ENCODE results near the gene DFFA.
"Not testable (repeated sequence)": the region's sequence is repeated elsewhere in the genome, so short reads cannot be mapped to it uniquely, and the experiment has no call there.

Gene DFFA

DNA sequence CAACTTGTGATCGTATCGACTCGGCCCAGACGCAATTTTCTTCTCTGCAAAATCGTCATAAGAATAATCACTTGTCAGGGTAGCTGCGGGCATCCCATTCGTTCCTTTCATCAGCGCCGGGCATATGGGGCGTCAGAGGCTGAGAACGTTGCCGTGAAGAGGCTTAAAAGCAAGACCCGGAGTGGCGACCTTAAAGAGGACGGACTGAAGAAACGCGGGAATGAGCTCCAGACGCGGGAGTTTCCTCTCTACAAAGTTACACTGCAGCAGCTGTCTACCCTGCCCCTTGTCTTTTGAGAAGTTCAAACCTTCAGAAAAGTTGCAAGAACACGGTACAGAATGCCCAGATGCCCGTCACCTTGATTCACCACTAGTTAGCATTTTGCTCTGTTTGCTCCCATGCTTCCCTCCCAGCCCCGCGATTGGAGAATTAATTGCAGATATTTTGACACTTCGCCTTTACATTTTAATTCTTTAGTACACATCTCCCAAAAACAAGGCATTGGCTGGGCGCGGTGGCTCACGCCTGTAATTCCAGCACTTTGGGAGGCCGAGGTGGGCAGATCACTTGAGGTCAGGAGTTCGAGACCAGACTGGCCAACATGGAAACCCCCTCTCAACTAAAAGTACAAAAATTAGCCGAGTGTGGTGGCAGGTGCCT is 41.1 kb downstream of the DFFA start:
- Histone ChIP-seq H3K9ac (ENCODE audit: low read depth in 1 of 2, low read length in 2 of 2) (peak overlapping the region; percentile 67 to 71), H3K4me1 (ENCODE audit: control insufficient read depth in 1 of 2, insufficient read depth in 2 of 2, low read length in 2 of 2) (peaks cover 32 to 48% of the 10 kb centered on the region in 2 donors), H3K27ac (ENCODE audit: low read depth, low read length) (no peak overlapping the region), H3K27me3 (ENCODE audit: control insufficient read depth in 1 of 2, insufficient read depth in 2 of 2, low read length in 2 of 2) (no peaks in the 10 kb centered on the region), H3K36me3 (ENCODE audit: control insufficient read depth in 1 of 2, insufficient read depth in 2 of 2, low read length in 2 of 2) (no peaks in the 10 kb centered on the region), H3K9me3 (ENCODE audit: control insufficient read depth in 1 of 2, low read length in 2 of 2) (no peaks in the 10 kb centered on the region), H3K4me3 (ENCODE audit: low read depth in 1 of 2, low read length in 2 of 2) (peak overlapping the region; percentile 91 to 92)

DNA sequence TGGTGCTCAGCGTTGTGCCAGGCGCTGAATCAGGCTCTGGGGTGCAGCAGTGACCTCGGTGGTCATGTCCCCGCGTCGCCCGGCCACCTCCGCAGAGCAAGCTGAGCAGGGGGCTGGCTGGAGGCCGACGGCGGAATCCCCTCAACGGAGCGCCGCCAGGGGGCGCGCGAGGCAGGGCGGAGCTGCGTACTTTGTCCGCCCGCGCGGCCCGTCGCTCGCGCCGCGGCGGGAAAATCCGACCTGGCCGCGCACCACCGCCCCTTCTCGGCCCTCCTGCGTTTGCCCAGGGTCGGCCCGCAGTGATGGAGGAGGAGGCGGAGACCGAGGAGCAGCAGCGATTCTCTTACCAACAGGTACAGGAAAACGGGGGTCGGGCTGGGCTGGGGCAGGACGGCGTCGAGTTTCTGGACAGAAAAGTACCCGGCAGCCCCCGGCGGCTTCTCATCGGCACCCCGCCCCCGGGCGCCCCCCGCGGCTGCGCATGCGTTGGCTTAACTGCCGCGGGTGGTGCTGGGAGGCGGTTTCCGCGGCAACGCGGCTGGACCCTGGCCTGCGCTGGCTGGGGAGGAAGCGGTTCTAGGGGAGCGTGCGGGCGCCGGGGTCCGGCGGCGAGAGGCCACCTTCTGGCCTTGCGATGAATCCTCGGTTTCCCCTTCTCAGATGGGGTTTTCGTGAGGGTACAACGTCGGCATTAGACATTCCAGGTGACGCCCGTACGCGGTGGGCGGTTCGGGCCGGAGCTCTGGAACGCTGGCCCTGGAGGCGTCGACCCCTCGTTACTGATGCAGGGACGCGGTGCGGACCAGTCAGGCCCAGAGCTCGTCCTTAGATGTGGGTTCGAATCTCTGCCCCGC is 41.9 kb downstream of the DFFA start, which contains the start of gene CENPS:
Gene CENPS (plus strand): TSS at position 218 of the 854 bp plus-strand sequence. CDS start 85 bp downstream, at position 303.
- H3K36me3 ChIP-seq (ENCODE audit: control insufficient read depth in 1 of 2, insufficient read depth in 2 of 2, low read length in 2 of 2) = no peaks in the 10 kb centered on the region
- H3K27me3 ChIP-seq (ENCODE audit: control insufficient read depth in 1 of 2, insufficient read depth in 2 of 2, low read length in 2 of 2) = no peaks in the 10 kb centered on the region
- H3K27ac ChIP-seq (ENCODE audit: low read depth, low read length) = no peak within 1 kb of the TSS
- H3K4me1 ChIP-seq (ENCODE audit: control insufficient read depth in 1 of 2, insufficient read depth in 2 of 2, low read length in 2 of 2) = peaks cover 32 to 49% of the 10 kb centered on the region in 2 donors
- H3K9ac ChIP-seq (ENCODE audit: low read depth in 1 of 2, low read length in 2 of 2) = peak within 1 kb of the TSS; percentile 67 to 91
- H3K9me3 ChIP-seq (ENCODE audit: control insufficient read depth in 1 of 2, low read length in 2 of 2) = no peaks in the 10 kb centered on the region
- H3K4me3 ChIP-seq (ENCODE audit: low read depth in 1 of 2, low read length in 2 of 2) = peak within 1 kb of the TSS; percentile 91 to 92

DNA sequence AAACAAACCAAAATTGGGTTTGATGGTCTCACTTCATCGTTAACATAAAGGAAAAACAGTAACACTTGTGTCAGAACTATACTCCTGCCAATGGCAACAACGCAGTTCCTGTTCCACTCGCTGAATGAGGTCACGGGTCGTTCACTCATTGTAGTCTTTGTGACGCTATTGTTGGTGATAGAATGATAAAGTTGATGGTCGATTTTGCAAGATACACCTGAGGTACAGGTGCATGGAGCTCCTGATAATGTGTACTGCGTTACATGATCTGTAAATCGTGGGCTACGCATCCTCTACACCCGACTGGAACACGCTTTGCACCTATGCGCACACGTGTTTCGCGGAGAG is 42.5 kb downstream of the DFFA start:
- Histone ChIP-seq H3K4me3 (ENCODE audit: low read depth in 1 of 2, low read length in 2 of 2) (peak overlapping the region; percentile 91 to 92), H3K27me3 (ENCODE audit: control insufficient read depth in 1 of 2, insufficient read depth in 2 of 2, low read length in 2 of 2) (no peaks in the 10 kb centered on the region), H3K9ac (ENCODE audit: low read depth in 1 of 2, low read length in 2 of 2) (peak overlapping the region; percentile 64 to 91), H3K4me1 (ENCODE audit: control insufficient read depth in 1 of 2, insufficient read depth in 2 of 2, low read length in 2 of 2) (peaks cover 32 to 55% of the 10 kb centered on the region in 2 donors), H3K36me3 (ENCODE audit: control insufficient read depth in 1 of 2, insufficient read depth in 2 of 2, low read length in 2 of 2) (no peaks in the 10 kb centered on the region), H3K27ac (ENCODE audit: low read depth, low read length) (no peak overlapping the region), H3K9me3 (ENCODE audit: control insufficient read depth in 1 of 2, low read length in 2 of 2) (no peaks in the 10 kb centered on the region)

DNA sequence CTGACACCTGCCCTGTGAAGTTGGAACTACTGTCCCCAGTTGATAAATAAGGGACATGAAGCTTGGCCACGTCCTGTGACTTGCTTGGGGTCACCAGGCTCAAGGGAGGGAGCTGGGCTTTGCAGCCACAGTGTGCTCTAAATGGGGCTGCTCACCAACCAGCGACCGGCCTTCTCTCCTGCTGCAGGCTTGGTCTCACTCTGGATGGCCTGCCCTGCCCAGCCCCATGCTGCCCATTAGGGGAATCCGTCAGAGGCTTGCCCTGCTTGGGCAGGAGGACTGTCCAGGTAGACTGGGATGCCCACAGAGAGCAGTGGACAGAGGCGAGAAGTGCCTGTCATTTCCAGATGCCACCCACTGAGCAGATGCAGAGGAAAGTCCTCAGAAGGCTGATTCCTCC is 43.3 kb downstream of the DFFA start:
- H3K27ac ChIP-seq (ENCODE audit: low read depth, low read length) = no peak overlapping the region
- H3K9ac ChIP-seq (ENCODE audit: low read depth in 1 of 2, low read length in 2 of 2) = no peak overlapping the region
- peaks cover 32 to 63% of the 10 kb centered on the region in 2 donors for H3K4me1 ChIP-seq (ENCODE audit: control insufficient read depth in 1 of 2, insufficient read depth in 2 of 2, low read length in 2 of 2)
- no peaks in the 10 kb centered on the region for H3K9me3 ChIP-seq (ENCODE audit: control insufficient read depth in 1 of 2, low read length in 2 of 2)
- H3K36me3 ChIP-seq (ENCODE audit: control insufficient read depth in 1 of 2, insufficient read depth in 2 of 2, low read length in 2 of 2) = no peaks in the 10 kb centered on the region
- H3K27me3 ChIP-seq (ENCODE audit: control insufficient read depth in 1 of 2, insufficient read depth in 2 of 2, low read length in 2 of 2) = no peaks in the 10 kb centered on the region
- no peak overlapping the region for H3K4me3 ChIP-seq (ENCODE audit: low read depth in 1 of 2, low read length in 2 of 2)

DNA sequence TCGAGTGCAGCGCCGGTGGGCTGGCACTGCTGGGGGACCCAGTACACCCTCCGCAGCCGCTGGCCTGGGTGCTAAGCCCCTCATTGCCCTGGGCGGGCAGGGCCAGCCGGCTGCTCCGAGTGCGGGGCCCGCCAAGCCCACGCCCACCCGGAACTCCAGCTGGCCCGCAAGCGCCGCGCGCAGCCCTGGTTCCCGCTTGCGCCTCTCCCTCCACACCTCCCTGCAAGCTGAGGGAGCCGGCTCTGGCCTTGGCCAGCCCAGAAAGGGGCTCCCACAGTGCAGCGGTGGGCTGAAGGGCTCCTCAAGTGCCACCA is 45.8 kb downstream of the DFFA start:
- H3K9ac ChIP-seq (ENCODE audit: low read depth in 1 of 2, low read length in 2 of 2); H3K27ac ChIP-seq (ENCODE audit: low read depth, low read length); H3K4me3 ChIP-seq (ENCODE audit: low read depth in 1 of 2, low read length in 2 of 2); H3K9me3 ChIP-seq (ENCODE audit: control insufficient read depth in 1 of 2, low read length in 2 of 2); H3K27me3 ChIP-seq (ENCODE audit: control insufficient read depth in 1 of 2, insufficient read depth in 2 of 2, low read length in 2 of 2); H3K36me3 ChIP-seq (ENCODE audit: control insufficient read depth in 1 of 2, insufficient read depth in 2 of 2, low read length in 2 of 2): not testable (repeated sequence)
- peaks cover 24 to 46% of the 10 kb centered on the region in 2 donors for H3K4me1 ChIP-seq (ENCODE audit: control insufficient read depth in 1 of 2, insufficient read depth in 2 of 2, low read length in 2 of 2)

DNA sequence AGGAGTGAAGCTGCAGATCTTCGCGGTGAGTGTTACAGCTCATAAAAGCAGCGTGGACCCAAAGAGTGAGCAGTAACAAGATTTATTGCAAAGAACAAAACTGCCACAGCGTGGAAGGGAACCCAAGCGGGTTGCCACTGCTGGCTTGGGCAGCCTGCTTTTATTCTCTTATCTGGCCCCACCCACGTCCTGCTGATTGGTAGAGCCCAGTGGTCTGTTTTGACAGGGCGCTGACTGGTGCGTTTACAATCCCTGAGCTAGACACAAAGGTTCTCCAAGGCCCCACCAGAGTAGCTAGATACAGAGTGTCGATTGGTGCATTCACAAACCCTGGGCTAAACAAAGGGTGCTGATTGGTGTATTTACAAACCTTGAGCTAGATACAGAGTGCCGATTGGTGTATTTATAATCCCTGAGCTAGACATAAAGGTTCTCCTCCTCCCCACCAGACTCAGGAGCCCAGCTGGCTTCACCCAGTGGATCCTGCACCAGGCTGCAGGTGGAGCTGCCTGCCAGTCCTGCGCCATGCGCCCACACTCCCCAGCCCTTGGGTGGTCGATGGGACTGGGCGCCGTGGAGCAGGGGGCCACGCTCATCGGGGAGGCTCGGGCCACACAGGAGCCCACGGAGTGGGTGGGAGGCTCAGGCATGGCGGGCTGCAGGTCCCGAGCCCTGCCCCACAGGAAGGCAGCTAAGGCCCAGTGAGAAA is 46.3 kb downstream of the DFFA start:
- H3K9me3 ChIP-seq (ENCODE audit: control insufficient read depth in 1 of 2, low read length in 2 of 2); H3K36me3 ChIP-seq (ENCODE audit: control insufficient read depth in 1 of 2, insufficient read depth in 2 of 2, low read length in 2 of 2); H3K4me3 ChIP-seq (ENCODE audit: low read depth in 1 of 2, low read length in 2 of 2); H3K27me3 ChIP-seq (ENCODE audit: control insufficient read depth in 1 of 2, insufficient read depth in 2 of 2, low read length in 2 of 2); H3K27ac ChIP-seq (ENCODE audit: low read depth, low read length); H3K9ac ChIP-seq (ENCODE audit: low read depth in 1 of 2, low read length in 2 of 2): not testable (repeated sequence)
- H3K4me1 ChIP-seq (ENCODE audit: control insufficient read depth in 1 of 2, insufficient read depth in 2 of 2, low read length in 2 of 2) = peaks cover 20 to 41% of the 10 kb centered on the region in 2 donors

DNA sequence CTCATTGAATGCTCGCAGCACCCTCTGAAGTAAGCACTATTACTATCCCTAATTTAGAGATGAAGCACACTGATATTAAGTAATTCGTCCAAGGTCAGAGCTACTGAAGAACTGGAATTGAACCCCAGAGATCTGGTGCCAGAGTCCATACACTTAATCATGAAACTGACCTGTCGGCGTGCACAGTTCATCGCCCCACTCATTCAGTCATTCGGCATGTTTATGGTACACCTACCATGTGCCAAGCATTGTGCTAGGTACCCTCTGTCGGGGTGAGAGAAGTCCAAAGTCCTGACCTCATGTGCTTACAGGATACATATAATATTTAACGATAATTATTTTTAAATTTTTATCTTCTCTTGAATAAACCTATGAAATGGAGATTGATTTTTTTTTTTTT is 47.7 kb downstream of the DFFA start:
- no peak overlapping the region for H3K9ac ChIP-seq (ENCODE audit: low read depth in 1 of 2, low read length in 2 of 2)
- H3K27me3 ChIP-seq (ENCODE audit: control insufficient read depth in 1 of 2, insufficient read depth in 2 of 2, low read length in 2 of 2) = no peaks in the 10 kb centered on the region
- H3K4me3 ChIP-seq (ENCODE audit: low read depth in 1 of 2, low read length in 2 of 2) = no peak overlapping the region
- peaks cover 16 to 33% of the 10 kb centered on the region in 2 donors for H3K4me1 ChIP-seq (ENCODE audit: control insufficient read depth in 1 of 2, insufficient read depth in 2 of 2, low read length in 2 of 2)
- no peaks in the 10 kb centered on the region for H3K9me3 ChIP-seq (ENCODE audit: control insufficient read depth in 1 of 2, low read length in 2 of 2)
- peaks cover 7 to 16% of the 10 kb centered on the region in 2 donors for H3K36me3 ChIP-seq (ENCODE audit: control insufficient read depth in 1 of 2, insufficient read depth in 2 of 2, low read length in 2 of 2)
- no peak overlapping the region for H3K27ac ChIP-seq (ENCODE audit: low read depth, low read length)

DNA sequence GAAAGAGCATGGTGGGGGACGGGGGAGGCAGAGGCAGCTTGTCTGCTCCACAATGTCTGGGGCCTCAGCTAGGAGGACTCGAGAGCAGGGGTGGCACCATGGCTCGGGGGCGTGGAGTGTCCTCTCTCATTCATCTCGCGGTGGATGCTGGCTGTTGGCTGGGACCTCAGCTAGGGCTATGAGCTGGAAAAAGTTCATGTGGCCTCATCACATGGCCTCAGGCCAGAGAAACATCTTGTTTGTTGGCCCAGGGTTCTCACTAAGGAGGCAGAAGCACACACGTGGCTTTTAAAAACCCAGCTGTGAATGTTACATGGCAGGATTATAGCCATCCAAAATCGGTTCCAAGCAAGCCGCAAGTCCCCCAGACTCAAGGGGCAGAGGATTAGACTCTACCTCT is 48.3 kb downstream of the DFFA start:
- Histone ChIP-seq H3K4me1 (ENCODE audit: control insufficient read depth in 1 of 2, insufficient read depth in 2 of 2, low read length in 2 of 2) (peaks cover 15 to 31% of the 10 kb centered on the region in 2 donors), H3K27me3 (ENCODE audit: control insufficient read depth in 1 of 2, insufficient read depth in 2 of 2, low read length in 2 of 2) (no peaks in the 10 kb centered on the region), H3K9ac (ENCODE audit: low read depth in 1 of 2, low read length in 2 of 2) (no peak overlapping the region), H3K27ac (ENCODE audit: low read depth, low read length) (no peak overlapping the region), H3K9me3 (ENCODE audit: control insufficient read depth in 1 of 2, low read length in 2 of 2) (no peaks in the 10 kb centered on the region), H3K36me3 (ENCODE audit: control insufficient read depth in 1 of 2, insufficient read depth in 2 of 2, low read length in 2 of 2) (peaks cover 13 to 22% of the 10 kb centered on the region in 2 donors), H3K4me3 (ENCODE audit: low read depth in 1 of 2, low read length in 2 of 2) (no peak overlapping the region)

DNA sequence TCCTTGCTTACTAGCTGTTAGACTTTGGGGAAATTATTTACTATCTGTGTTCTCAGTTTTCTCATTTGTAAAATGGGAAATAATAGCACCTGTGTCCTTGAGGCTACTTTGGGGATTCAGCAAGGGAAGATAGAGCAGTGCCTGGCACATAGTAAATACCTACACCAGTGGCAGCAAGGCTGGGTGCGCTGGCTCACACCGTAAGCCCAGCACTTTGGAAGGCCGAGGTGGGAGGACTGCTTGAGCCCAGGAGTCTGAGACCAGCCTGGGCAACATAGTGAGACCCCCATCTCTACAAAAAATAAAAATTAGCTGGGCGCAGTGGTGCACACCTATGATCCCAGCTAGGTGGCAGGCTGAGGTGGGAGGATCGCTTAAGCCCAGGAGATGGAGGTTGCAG is 50.7 kb downstream of the DFFA start:
- no peak overlapping the region for H3K4me3 ChIP-seq (ENCODE audit: low read depth in 1 of 2, low read length in 2 of 2)
- H3K36me3 ChIP-seq (ENCODE audit: control insufficient read depth in 1 of 2, insufficient read depth in 2 of 2, low read length in 2 of 2) = peaks cover 26 to 44% of the 10 kb centered on the region in 2 donors

DNA sequence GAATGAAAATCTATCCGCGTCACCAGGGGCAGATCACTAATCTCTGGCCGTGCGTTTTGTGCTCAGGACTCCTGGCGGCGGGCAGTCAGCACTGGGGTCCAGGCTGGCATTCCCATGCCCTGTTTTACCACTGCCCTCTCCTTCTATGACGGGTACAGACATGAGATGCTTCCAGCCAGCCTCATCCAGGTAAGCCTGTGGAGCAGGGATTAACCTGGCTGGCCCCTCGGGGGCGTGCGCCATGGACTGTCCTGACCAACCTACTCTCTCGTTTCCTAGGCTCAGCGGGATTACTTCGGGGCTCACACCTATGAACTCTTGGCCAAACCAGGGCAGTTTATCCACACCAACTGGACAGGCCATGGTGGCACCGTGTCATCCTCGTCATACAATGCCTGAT is 53.0 kb downstream of the DFFA start:
- H3K27me3 ChIP-seq (ENCODE audit: control insufficient read depth in 1 of 2, insufficient read depth in 2 of 2, low read length in 2 of 2) = no peaks in the 10 kb centered on the region
- H3K27ac ChIP-seq (ENCODE audit: low read depth, low read length) = no peak overlapping the region
- H3K4me1 ChIP-seq (ENCODE audit: control insufficient read depth in 1 of 2, insufficient read depth in 2 of 2, low read length in 2 of 2) = peaks cover 11 to 12% of the 10 kb centered on the region in 2 donors
- no peaks in the 10 kb centered on the region for H3K9me3 ChIP-seq (ENCODE audit: control insufficient read depth in 1 of 2, low read length in 2 of 2)
- no peak overlapping the region for H3K4me3 ChIP-seq (ENCODE audit: low read depth in 1 of 2, low read length in 2 of 2)
- peaks cover 36 to 61% of the 10 kb centered on the region in 2 donors for H3K36me3 ChIP-seq (ENCODE audit: control insufficient read depth in 1 of 2, insufficient read depth in 2 of 2, low read length in 2 of 2)
- H3K9ac ChIP-seq (ENCODE audit: low read depth in 1 of 2, low read length in 2 of 2) = no peak overlapping the region

More for the DNA sequence above, 50.7 kb downstream of the DFFA start:
- H3K9me3 ChIP-seq (ENCODE audit: control insufficient read depth in 1 of 2, low read length in 2 of 2) = no peaks in the 10 kb centered on the region
- no peaks in the 10 kb centered on the region for H3K27me3 ChIP-seq (ENCODE audit: control insufficient read depth in 1 of 2, insufficient read depth in 2 of 2, low read length in 2 of 2)
- peaks cover 15 to 19% of the 10 kb centered on the region in 2 donors for H3K4me1 ChIP-seq (ENCODE audit: control insufficient read depth in 1 of 2, insufficient read depth in 2 of 2, low read length in 2 of 2)
- H3K27ac ChIP-seq (ENCODE audit: low read depth, low read length) = no peak overlapping the region
- H3K9ac ChIP-seq (ENCODE audit: low read depth in 1 of 2, low read length in 2 of 2) = no peak overlapping the region
